ENCODE results near the gene KIAA1217.

The KIAA1217 gene

DNA sequence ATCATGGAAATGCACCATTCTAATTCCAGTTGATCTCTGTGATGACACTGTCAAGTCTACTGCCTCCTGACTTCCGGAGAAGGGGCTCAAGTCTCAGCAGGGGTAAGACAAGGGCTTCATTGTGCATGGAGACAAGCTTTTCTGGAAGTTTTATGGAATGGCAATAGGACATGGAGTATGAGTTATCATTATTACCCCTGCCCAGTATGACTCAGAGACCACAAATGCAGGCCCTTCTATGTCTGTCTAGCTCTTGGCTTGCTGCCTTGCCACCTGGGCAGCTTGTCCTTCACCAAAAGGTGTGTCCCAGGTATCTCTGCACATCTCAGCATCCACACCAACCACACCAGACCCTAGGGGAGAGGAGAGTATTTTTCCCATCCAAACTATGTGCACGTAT lies 34.9 kb upstream of the KIAA1217 start:
- H3K4me3 ChIP-seq (replicated peaks; ENCODE audit: low read depth, low read length), result no peak overlapping the region
- no peak for TF ChIP-seq CTCF (IDR thresholded peaks at IDR 0.05; ENCODE audit: low read depth, low read length, missing control alignments)
- no peak for DNase-seq (ENCODE audit: extremely low read depth, low read depth)

- no peak for TF ChIP-seq CTCF (IDR thresholded peaks at IDR 0.05; ENCODE audit: low read depth, low read length, missing control alignments)
- no peak for DNase-seq (ENCODE audit: extremely low read depth, low read depth)
Observed at GRCh38 chr10:24176658-24177057, 32.3 kb upstream of the KIAA1217 start.

GRCh38 chr10:24177636-24178035 lies 31.3 kb upstream of the KIAA1217 start:
- no peak overlapping the region for H3K4me3 ChIP-seq (replicated peaks; ENCODE audit: low read depth, low read length)
- no peak for DNase-seq (ENCODE audit: extremely low read depth, low read depth)
- no peak for TF ChIP-seq CTCF (IDR thresholded peaks at IDR 0.05; ENCODE audit: low read depth, low read length, missing control alignments)

More at GRCh38 chr10:24176658-24177057, 32.3 kb upstream of the KIAA1217 start:
- no peak overlapping the region for H3K4me3 ChIP-seq (replicated peaks; ENCODE audit: low read depth, low read length)

- H3K4me3 ChIP-seq (replicated peaks; ENCODE audit: low read depth, low read length), result no peak overlapping the region
- DNase-seq (ENCODE audit: extremely low read depth, low read depth), result no peak
- TF ChIP-seq CTCF (IDR thresholded peaks at IDR 0.05; ENCODE audit: low read depth, low read length, missing control alignments), result no peak
Observed at GRCh38 chr10:24180891-24181290, 28.0 kb upstream of the KIAA1217 start.

GRCh38 chr10:24184455-24184854 lies 24.5 kb upstream of the KIAA1217 start:
- TF ChIP-seq CTCF (IDR thresholded peaks at IDR 0.05; ENCODE audit: low read depth, low read length, missing control alignments), result no peak
- DNase-seq (ENCODE audit: extremely low read depth, low read depth), result no peak
- no peak overlapping the region for H3K4me3 ChIP-seq (replicated peaks; ENCODE audit: low read depth, low read length)

DNA sequence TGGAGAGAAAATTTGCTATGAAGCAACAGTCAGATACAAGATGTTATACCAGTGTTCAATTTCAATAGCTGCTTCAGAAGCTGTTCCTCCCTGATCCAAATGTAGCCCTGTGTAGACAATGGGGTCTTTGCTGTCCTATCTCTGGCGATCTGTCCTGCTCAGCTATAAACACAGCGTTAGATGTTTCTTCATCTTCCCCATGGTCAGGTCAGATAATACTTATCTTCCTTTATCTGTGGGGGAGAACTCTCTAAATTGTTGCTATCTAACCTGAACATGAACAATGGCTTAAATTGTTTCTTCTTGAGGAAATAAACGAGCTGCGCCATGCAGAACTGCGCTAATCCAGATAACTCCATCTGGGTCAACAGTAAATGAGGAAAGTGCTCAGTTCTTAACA lies 15.6 kb upstream of the KIAA1217 start:
- no peak for DNase-seq (ENCODE audit: extremely low read depth, low read depth)
- no peak overlapping the region for H3K4me3 ChIP-seq (replicated peaks; ENCODE audit: low read depth, low read length)
- TF ChIP-seq CTCF (IDR thresholded peaks at IDR 0.05; ENCODE audit: low read depth, low read length, missing control alignments), result no peak

DNA sequence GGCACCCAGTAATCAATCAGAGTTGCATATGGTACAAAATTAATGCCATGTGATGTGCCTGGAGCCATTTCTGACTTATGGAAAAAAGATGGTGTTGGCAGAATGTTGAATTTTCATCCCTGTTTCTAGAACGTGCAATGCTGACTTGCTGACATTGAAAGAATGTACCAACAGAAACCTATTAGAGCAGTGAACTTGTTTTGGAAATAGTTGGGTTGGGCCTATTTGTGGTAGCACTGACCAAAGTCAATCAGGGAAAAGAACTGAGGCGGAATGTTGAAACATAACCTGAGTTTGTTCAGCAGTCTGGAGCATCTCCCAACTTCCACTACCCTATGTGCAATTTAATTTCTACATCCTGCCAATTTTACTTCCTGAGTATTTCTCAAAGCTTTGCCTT lies 11.7 kb upstream of the KIAA1217 start:
- H3K4me3 ChIP-seq (replicated peaks; ENCODE audit: low read depth, low read length), result no peak overlapping the region
- TF ChIP-seq CTCF (IDR thresholded peaks at IDR 0.05; ENCODE audit: low read depth, low read length, missing control alignments), result no peak
- DNase-seq (ENCODE audit: extremely low read depth, low read depth), result no peak

Data from HFF-Myc (cell line).